Activated naive CD8-positive, alpha-beta T cell treated with anti-CD3 and anti-CD28 coated beads, Interleukin-2, amount 50 U/mL, for 16 hours (primary cell): ENCODE measurements around the gene XPNPEP2.

Experiments used
- DNase-seq: peaks from one replicate; pipeline ENCODE4 v3.0.0-alpha.2; 2020; ENCODE audit warnings: low read depth, low spot score

Gene XPNPEP2

GRCh38 chrX:129738466-129739308 is at the start of gene XPNPEP2:
Gene XPNPEP2 (plus strand): TSS chrX:129738979. CDS start chrX:129739214, 235 bp downstream.
- DNase-seq: no peak

- no peak for DNase-seq
These were observed 49.0 kb upstream of the XPNPEP2 start for GRCh38 chrX:129689796-129690195.

GRCh38 chrX:129690435-129690834 is 48.3 kb upstream of the XPNPEP2 start:
- DNase-seq: no peak

GRCh38 chrX:129693354-129693753 is 45.4 kb upstream of the XPNPEP2 start:
- no peak for DNase-seq

- DNase-seq: no peak
These were observed 44.0 kb upstream of the XPNPEP2 start for GRCh38 chrX:129694805-129695204.

GRCh38 chrX:129695535-129695934 is 43.2 kb upstream of the XPNPEP2 start:
- no peak for DNase-seq

- no peak for DNase-seq
These were observed 42.8 kb upstream of the XPNPEP2 start for GRCh38 chrX:129695937-129696336.

GRCh38 chrX:129696463-129697155 is 42.2 kb upstream of the XPNPEP2 start:
- DNase-seq: no peak

- DNase-seq: no peak
These were observed 41.5 kb upstream of the XPNPEP2 start for GRCh38 chrX:129697204-129697829.

- no peak for DNase-seq
These were observed 40.6 kb upstream of the XPNPEP2 start for GRCh38 chrX:129698150-129698549.

GRCh38 chrX:129700536-129700935 is 38.2 kb upstream of the XPNPEP2 start:
- no peak for DNase-seq

GRCh38 chrX:129701624-129702069 is 37.1 kb upstream of the XPNPEP2 start:
- no peak for DNase-seq

- no peak for DNase-seq
These were observed 34.3 kb upstream of the XPNPEP2 start for GRCh38 chrX:129704491-129704890.

GRCh38 chrX:129705377-129705925 is 33.3 kb upstream of the XPNPEP2 start:
- DNase-seq: no peak

GRCh38 chrX:129705988-129706387 is 32.8 kb upstream of the XPNPEP2 start:
- no peak for DNase-seq

- no peak for DNase-seq
These were observed 32.2 kb upstream of the XPNPEP2 start for GRCh38 chrX:129706400-129707072.

GRCh38 chrX:129714581-129714980 is 24.2 kb upstream of the XPNPEP2 start:
- DNase-seq: no peak

GRCh38 chrX:129716507-129716906 is 22.3 kb upstream of the XPNPEP2 start:
- DNase-seq: no peak

GRCh38 chrX:129717892-129718291 is 20.9 kb upstream of the XPNPEP2 start:
- DNase-seq: no peak

- DNase-seq: no peak
These were observed 20.1 kb upstream of the XPNPEP2 start for GRCh38 chrX:129718676-129719075.

- no peak for DNase-seq
These were observed 19.5 kb upstream of the XPNPEP2 start for GRCh38 chrX:129719268-129719667.
